Measurements from ENCODE around the gene BMP6. TPM values are rescaled to one million over a fixed set of nuclear protein-coding genes. Genes with fewer than 3 reads are reported as not detected.

Gene BMP6
- total RNA-seq, 1 donor from 2014 or later, result not detected

DNA sequence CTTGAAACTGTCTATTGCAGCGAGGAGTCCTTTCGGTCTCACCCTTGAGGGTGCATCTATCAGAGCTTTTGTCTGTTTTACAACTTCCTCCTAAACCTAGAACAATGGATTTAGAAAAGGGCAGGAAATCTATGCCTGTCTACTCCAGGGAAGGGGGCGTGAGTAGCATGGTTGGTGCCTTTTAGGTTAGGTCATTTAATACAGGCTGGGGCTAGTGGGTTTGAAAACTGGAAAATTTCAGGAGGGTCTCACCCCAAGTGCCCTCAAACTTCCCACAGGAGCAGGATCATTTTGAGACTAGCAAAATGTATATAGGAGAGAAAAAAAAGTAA is 33.5 kb upstream of the BMP6 start:
- Mint-ChIP-seq H3K27me3 (ENCODE audit: unreplicated experiment) (peaks cover 22% of the 10 kb centered on the region), H3K4me3 (ENCODE audit: unreplicated experiment) (peak overlapping the region; percentile 24), H3K4me1 (ENCODE audit: unreplicated experiment) (peaks cover 12% of the 10 kb centered on the region), H3K36me3 (ENCODE audit: unreplicated experiment) (no peaks in the 10 kb centered on the region), H3K27ac (ENCODE audit: unreplicated experiment) (no peak overlapping the region), H3K9me3 (ENCODE audit: unreplicated experiment) (no peaks in the 10 kb centered on the region)
- DNase-seq (ENCODE audit: extremely low spot score, unreplicated experiment), result no peak
- TF ChIP-seq, protein P1, sequence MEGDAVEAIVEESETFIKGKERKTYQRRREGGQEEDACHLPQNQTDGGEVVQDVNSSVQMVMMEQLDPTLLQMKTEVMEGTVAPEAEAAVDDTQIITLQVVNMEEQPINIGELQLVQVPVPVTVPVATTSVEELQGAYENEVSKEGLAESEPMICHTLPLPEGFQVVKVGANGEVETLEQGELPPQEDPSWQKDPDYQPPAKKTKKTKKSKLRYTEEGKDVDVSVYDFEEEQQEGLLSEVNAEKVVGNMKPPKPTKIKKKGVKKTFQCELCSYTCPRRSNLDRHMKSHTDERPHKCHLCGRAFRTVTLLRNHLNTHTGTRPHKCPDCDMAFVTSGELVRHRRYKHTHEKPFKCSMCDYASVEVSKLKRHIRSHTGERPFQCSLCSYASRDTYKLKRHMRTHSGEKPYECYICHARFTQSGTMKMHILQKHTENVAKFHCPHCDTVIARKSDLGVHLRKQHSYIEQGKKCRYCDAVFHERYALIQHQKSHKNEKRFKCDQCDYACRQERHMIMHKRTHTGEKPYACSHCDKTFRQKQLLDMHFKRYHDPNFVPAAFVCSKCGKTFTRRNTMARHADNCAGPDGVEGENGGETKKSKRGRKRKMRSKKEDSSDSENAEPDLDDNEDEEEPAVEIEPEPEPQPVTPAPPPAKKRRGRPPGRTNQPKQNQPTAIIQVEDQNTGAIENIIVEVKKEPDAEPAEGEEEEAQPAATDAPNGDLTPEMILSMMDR (IDR thresholded peaks at IDR 0.05), result no peak

DNA sequence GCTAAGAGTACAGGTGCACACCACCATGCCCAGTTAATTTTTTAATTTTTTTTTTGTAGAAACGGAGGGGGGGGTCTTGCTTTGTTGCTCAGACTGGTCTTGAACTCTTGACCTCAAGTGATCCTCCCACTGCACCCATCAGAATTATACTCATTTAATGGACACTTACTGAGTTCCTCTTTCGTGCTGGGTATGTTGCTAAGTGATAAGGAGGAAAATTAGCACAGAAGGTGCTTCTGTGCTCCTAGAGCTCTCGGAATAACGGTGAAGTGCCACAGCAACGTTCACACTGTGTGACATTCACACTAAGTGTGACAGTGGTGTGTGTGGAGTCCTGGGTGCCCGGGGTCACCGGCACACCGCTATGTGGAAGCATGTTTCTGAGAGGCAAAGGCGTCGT is 32.1 kb upstream of the BMP6 start:
- Mint-ChIP-seq H3K27ac (ENCODE audit: unreplicated experiment) (no peak overlapping the region), H3K36me3 (ENCODE audit: unreplicated experiment) (no peaks in the 10 kb centered on the region), H3K4me3 (ENCODE audit: unreplicated experiment) (no peak overlapping the region), H3K27me3 (ENCODE audit: unreplicated experiment) (peaks cover 9% of the 10 kb centered on the region), H3K4me1 (ENCODE audit: unreplicated experiment) (peaks cover 23% of the 10 kb centered on the region), H3K9me3 (ENCODE audit: unreplicated experiment) (no peaks in the 10 kb centered on the region)
- TF ChIP-seq, protein P1 (IDR thresholded peaks at IDR 0.05), result no peak
- no peak for DNase-seq (ENCODE audit: extremely low spot score, unreplicated experiment)

DNA sequence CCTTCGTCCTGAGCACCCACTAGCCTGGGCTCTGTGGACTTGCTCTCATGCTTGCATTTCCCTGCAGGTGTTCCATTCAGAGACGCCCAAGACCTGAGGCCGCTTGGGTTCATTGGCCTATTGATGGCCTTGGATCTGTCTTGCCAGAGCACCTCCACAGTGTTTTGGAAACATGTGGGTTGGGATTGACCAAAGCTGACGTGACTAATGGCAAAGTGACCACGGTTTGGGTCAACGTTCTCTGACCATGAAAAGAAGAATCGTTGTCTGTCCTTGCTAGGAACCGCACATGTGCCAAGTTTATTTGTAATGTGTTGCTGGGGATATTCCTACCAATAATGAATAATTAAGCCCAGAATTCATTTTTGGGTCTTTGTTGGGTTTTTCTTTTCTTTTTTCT is 29.8 kb upstream of the BMP6 start:
- Mint-ChIP-seq H3K4me3 (ENCODE audit: unreplicated experiment) (no peak overlapping the region), H3K27ac (ENCODE audit: unreplicated experiment) (no peak overlapping the region), H3K4me1 (ENCODE audit: unreplicated experiment) (peaks cover 23% of the 10 kb centered on the region), H3K36me3 (ENCODE audit: unreplicated experiment) (no peaks in the 10 kb centered on the region), H3K27me3 (ENCODE audit: unreplicated experiment) (no peaks in the 10 kb centered on the region), H3K9me3 (ENCODE audit: unreplicated experiment) (no peaks in the 10 kb centered on the region)
- no peak for DNase-seq (ENCODE audit: extremely low spot score, unreplicated experiment)
- TF ChIP-seq, protein P1 (IDR thresholded peaks at IDR 0.05), result no peak

DNA sequence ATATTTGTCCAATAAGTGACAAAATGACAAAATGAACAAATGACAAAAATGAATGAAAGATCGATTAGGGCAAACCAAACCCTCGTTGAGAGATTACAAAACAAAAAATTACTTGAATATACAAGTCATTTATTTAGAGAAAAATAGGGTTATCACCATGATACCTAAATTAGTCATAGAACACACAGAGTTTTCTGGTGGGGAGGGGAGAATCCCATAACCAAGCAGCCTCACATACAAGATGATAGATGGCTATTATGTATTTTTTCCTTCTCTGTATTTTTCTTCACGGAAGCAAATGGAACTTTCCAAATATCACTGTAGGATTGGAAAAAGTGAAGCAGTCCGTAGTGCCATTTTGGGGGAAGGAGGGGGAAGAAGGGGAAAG is 28.5 kb upstream of the BMP6 start:
- DNase-seq (ENCODE audit: extremely low spot score, unreplicated experiment), result no peak
- Mint-ChIP-seq H3K27ac (ENCODE audit: unreplicated experiment) (no peak overlapping the region), H3K36me3 (ENCODE audit: unreplicated experiment) (no peaks in the 10 kb centered on the region), H3K27me3 (ENCODE audit: unreplicated experiment) (no peaks in the 10 kb centered on the region), H3K4me1 (ENCODE audit: unreplicated experiment) (peaks cover 16% of the 10 kb centered on the region), H3K9me3 (ENCODE audit: unreplicated experiment) (no peaks in the 10 kb centered on the region), H3K4me3 (ENCODE audit: unreplicated experiment) (no peak overlapping the region)
- TF ChIP-seq, protein P1 (IDR thresholded peaks at IDR 0.05), result no peak

DNA sequence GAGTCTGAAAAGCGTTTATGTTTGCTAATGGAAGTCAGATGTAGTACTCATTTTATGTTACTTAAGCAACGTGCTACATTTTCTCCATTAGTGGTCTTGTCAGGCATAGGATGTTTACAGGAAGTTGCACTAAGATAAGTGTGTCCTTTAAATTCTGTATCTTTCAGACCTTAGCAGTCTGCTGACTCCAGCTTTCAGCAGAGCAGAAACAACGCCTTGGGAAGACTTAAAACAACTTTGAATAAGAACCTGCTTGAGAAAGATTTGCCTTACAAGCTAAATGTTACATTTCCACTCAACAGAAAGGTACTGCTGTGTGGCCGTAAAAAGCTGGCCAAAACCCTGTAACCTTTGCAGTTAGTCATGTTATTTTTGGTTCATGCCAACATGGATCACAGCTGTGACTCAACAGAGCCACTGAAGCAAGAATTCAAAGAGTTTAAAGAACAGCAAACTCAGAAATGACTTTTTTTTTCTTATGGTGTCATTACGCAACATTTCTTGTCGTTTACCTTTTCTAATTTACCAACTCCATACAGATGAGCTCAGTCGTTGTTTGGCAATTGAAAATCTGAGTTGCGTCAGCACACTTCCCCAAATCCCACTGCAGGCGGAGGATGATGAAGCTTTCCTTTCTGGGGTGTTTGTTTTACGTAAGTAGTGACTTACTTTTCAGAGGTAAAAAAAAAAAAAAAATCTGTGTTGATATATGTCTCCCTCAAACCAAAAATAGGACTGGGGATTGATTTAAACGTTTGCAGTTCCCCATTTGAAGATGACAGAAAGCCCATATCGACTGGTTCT is 27.9 kb upstream of the BMP6 start:
- peaks cover 15% of the 10 kb centered on the region for H3K4me1 Mint-ChIP-seq (ENCODE audit: unreplicated experiment)
- H3K27ac Mint-ChIP-seq (ENCODE audit: unreplicated experiment), result peak overlapping the region; percentile 23
- TF ChIP-seq, protein P1 (IDR thresholded peaks at IDR 0.05), result no peak
- DNase-seq (ENCODE audit: extremely low spot score, unreplicated experiment), result no peak
- no peak overlapping the region for H3K4me3 Mint-ChIP-seq (ENCODE audit: unreplicated experiment)
- no peaks in the 10 kb centered on the region for H3K36me3 Mint-ChIP-seq (ENCODE audit: unreplicated experiment)
- H3K9me3 Mint-ChIP-seq (ENCODE audit: unreplicated experiment), result no peaks in the 10 kb centered on the region
- H3K27me3 Mint-ChIP-seq (ENCODE audit: unreplicated experiment), result no peaks in the 10 kb centered on the region
